Activated CD4-positive, alpha-beta T cell treated with anti-CD3 and anti-CD28 coated beads, Interleukin-2, amount 10 ng/mL, durations not matched to agents 24 days and 14 days (primary cell): Measurements from ENCODE around the gene FHOD3. TPM values are rescaled to one million over a fixed set of nuclear protein-coding genes. Genes with fewer than 3 reads are reported as not detected.

Experiments used
- total RNA-seq: library from RNA; stranded (reverse); gene quantifications from 2 replicates; pipeline ENCODE4 v1.2.3, GENCODE V29; 2022

FHOD3 gene
- total RNA-seq, 1 donor from 2014 or later = not detected

Other genes with a start within 250 kb of the FHOD3 start
- gene RPRD1A, start 230.2 kb upstream of the FHOD3 start, total RNA-seq = 24.6 and 27.4 TPM in 2 replicates
- gene SLC39A6, start 168.4 kb upstream of the FHOD3 start, total RNA-seq = 51.2 and 51.5 TPM in 2 replicates
- gene ELP2, start 167.8 kb upstream of the FHOD3 start, total RNA-seq = 104 and 111 TPM in 2 replicates
- 0.21 and 0.57 TPM in 2 replicates for gene MOCOS, start 110.2 kb upstream of the FHOD3 start, total RNA-seq